GM21423 (cell line): ENCODE measurements around the gene SYN1.

Experiments used
- ATAC-seq: cut with Tn5 transposase; IDR thresholded peaks from one replicate; pipeline ENCODE4 v1.9.1; 2021; ENCODE audit warnings: mild to moderate bottlenecking, moderate library complexity; ENCODE audit not compliant: unreplicated experiment

SYN1 gene

DNA sequence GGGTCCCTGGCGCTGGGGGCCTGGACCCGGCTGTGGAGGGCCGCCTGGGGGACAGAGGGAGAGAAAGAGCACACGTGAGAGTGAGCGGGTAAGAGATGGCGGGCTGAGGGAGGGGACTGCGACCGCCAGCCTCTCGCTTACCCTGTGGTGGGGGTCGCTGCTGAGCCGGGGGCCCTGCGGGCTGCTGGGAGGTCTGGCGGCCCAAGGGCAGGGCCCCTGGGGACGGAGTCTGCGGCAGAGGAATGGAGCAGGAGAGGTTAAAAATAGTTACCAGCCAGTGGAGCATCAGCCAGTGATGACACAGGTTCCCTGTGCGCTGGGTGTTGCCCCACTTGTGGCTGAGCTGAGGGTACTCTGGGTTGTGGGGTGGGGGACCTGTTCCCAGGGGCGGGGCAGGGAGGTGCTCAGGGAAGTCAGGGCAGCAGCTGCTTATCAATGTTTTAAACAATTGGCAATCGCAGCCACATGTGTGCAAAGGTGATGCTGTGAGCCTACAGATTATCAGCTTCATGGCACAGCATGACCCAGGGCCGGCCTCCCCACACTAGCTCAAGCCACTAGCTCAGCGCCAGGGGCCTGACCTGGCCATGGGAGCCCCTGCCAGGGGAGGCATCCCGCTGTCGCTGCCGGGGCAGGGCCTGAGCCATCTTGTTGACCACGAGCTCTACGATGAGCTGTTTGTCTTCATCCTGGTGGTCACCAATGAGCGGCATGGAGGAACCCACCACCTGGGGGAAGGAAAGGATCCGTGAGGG lies 44.9 kb downstream of the SYN1 start:
- no peak for ATAC-seq

- ATAC-seq: no peak
These were observed 45.5 kb downstream of the SYN1 start for GRCh38 chrX:47574076-47574546.

- no peak for ATAC-seq
These were observed 46.1 kb downstream of the SYN1 start for GRCh38 chrX:47573341-47574075.

DNA sequence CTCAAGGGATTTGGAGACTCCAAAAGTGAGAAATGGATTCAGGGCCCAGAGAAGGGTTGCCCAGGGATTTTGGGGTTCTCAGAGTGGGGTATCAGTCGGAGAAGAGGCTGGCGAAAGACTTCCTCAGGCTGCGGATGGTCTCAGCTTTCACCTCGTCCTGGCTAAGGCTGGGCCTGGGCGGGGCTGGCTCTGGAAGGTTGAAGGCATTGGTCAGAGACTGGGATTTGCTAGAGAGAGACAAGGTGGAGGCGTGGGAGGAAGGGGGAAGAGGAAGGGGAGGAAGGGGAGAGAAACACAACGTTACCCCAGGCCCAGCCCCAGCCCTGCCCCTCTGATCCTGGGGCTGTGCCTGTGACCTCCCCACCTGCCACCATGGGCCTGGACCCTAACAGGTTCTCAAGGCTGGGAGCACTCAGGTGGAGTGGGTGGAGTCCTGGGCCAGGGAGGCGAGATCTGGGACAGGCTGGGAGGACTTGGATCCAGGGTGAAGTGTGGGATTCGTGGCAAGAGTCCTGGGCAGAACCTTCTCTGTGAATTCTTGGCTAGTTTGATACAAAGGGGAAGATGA lies 46.8 kb downstream of the SYN1 start:
- no peak for ATAC-seq

GRCh38 chrX:47571896-47572295 lies 47.8 kb downstream of the SYN1 start:
- no peak for ATAC-seq

DNA sequence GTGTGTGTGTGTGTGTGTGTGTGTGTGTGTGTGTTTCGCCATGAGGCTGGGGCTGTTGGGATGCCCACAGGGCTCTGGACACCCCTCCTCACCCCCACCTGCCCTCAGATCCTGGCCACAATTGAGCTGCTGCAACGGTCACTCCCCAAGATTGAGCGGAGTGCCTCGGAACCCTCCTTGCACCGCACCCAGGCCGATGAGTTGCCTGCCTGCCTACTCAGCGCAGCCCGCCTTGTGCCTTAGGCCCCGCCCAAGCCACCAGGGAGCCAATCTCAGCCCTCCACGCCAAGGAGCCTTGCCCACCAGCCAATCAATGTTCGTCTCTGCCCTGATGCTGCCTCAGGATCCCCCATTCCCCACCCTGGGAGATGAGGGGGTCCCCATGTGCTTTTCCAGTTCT lies 48.4 kb downstream of the SYN1 start:
- no peak for ATAC-seq

DNA sequence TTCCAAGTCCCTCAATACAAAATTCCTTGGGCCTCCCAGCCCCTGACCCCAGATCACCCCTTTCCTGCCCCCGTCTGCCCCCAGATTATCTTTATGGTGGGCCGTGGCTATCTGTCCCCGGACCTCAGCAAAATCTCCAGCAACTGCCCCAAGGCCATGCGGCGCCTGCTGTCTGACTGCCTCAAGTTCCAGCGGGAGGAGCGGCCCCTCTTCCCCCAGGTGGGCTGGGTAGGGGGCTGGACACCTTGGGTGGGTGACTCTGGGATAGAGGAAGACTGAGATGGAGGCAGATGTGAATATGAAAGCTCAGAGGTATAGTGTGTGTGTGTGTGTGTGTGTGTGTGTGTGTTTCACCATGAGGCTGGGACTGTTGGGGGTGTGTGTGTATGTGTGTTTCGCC lies 48.9 kb downstream of the SYN1 start:
- ATAC-seq: no peak

GRCh38 chrX:47568656-47569295 lies 50.9 kb downstream of the SYN1 start:
- ATAC-seq: no peak

DNA sequence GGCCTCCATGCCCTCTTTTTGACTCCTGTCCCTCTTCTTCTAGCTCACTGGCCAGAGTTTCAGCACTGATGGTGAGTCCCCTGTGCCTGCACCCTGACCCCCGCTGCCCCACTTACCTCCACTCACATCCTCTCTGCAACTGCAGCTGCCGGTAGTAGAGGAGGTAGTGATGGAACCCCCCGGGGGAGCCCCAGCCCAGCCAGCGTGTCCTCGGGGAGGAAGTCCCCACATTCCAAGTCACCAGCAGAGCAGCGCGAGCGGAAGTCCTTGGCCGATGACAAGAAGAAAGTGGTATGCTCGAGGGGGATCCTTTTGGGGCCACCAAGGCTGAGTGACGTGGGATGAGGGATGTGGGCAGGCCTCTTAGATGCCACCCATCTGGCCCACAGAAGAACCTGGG lies 52.8 kb downstream of the SYN1 start:
- no peak for ATAC-seq

GRCh38 chrX:47564438-47565085 lies 55.1 kb downstream of the SYN1 start:
- ATAC-seq: no peak

- no peak for ATAC-seq
These were observed 55.8 kb downstream of the SYN1 start for GRCh38 chrX:47563801-47564315.

GRCh38 chrX:47562615-47563243 lies 56.9 kb downstream of the SYN1 start:
- ATAC-seq: no peak

- no peak for ATAC-seq
These were observed 58.0 kb downstream of the SYN1 start for GRCh38 chrX:47561659-47562151.

DNA sequence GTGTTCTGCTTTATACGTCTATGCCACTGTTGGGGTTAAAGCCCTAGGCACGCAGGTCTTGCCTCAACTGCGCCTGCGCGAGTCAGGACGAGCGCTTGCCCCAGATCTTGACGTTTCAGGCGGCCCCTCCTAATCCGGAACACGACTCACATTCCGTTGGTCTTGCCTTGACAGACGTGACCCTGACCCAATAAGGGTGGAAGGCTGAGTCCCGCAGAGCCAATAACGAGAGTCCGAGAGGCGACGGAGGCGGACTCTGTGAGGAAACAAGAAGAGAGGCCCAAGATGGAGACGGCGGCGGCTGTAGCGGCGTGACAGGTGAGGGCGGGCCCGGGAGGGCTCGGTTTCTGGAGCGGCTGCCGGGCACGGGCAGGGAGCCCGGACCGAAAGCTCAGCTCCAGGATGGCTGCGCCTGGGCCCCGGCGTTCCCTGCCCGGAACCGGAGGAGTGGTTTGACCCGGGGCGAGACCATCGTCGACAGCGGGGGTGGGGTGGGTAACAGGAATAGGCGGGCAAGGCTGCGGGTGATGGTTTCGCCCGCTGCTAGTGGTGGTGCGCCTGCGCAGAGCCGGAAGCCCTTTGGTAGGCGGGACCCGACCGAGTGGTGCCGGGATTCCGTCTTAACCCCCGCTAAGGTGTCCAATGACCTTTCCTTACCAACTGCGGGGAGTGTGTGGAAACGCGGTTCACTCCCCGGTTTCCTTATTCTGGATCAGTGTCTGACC lies 58.6 kb downstream of the SYN1 start, which contains the start of gene ARAF:
Gene ARAF (plus strand): TSS at position 272 of the 725 bp plus-strand sequence. CDS start 1,763 bp downstream, outside the sequence.
- ATAC-seq: peak; percentile 88

DNA sequence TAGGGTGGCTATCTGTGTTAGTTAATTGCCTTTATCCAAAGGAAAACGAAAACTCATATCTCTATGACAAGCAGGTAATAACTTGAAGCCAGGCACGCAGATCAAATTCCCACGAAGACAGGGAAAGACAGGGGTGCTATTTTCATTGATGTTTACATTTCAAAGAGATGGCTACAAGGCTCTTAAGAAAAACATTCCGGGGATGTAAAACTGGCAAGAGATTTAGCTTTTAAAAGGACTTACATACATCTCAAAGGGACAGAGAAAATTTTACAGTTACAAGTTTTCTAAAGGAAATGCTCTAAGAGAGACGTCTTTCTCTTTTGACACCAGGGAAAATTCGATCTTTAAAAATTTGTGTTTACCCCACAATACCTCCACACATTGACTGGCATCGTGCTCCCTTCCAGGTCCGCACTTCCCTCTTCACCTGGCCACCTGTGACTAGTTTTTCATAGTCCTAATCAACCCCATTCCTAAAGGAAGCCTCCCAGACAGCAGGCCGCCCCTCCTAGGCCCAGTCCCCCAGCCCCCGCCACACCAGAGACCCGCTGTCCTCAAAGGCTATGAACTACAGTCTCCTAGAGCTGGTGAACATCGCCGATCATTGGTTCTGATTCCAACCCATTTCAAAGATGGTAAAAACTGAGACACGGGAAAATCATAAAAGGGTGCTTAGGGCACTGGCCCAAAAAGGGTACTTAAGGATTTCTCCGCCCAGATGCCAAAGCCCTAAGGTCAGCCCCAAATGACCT lies 59.3 kb downstream of the SYN1 start:
- ATAC-seq: no peak

DNA sequence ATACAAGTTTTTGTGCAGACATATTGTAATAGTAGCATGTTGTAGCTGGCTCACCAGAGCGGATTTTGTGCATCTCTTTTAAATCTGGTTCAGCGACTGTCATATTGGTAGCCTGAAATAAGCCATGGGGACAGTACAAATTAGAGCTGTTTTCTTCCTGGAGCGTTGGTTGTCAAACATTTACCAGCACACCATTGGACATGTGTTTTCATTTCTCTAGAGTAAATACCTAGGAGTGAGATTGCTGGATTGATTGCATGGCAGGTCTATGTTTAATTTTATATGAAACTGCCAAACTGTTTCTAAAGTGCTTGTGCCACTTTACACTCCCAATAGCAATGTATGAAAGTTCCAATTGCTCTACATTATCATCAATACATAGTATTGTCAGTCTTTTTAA lies 61.2 kb downstream of the SYN1 start:
- no peak for ATAC-seq

GRCh38 chrX:47556045-47556623 lies 63.5 kb downstream of the SYN1 start:
- peak; percentile 89 for ATAC-seq

DNA sequence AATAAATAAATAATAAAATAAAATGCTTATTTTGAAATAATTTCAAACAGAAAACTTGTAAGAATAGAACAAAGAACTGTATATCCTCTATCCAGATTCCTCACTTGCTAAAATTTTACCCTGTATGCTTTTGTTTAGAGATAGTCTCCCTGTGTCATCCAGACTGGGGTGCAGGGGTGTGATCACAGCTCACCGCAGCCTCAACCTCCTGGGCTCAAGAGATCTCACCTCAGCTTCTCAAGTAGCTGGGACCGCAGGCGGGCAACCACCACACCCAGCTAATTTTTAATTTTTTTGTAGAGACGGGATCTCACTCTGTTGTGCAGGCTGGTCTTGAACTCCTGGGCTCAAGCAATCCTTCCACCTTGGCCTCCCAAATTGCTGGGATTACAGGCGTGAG lies 76.2 kb downstream of the SYN1 start:
- ATAC-seq: no peak
